Right kidney (tissue), 1 donor: ENCODE data around the gene B4GALT5.

Source experiments
- DNase-seq: peaks from one replicate; pipeline ENCODE4 v3.0.0-alpha.2; 2016

B4GALT5 gene

DNA sequence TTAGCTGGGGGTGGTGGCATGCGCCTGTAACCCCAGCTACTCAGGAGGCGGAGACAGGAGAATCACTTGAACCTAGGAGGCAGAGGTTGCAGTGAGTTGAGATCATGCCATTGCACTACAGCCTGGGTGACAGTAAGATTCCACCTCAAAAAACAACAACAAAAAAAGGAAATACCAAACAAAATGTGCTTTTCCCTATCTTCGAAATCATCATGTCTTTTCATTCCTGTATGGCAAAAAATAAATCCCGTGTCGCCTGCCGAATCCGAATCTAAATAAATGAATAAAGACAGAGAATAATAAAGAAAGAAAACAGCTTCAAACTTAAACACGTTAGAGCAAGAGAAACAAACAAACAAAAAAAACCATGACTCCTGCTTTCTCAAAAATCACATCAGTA is 11.8 kb downstream of the B4GALT5 start:
- DNase-seq = no peak

DNA sequence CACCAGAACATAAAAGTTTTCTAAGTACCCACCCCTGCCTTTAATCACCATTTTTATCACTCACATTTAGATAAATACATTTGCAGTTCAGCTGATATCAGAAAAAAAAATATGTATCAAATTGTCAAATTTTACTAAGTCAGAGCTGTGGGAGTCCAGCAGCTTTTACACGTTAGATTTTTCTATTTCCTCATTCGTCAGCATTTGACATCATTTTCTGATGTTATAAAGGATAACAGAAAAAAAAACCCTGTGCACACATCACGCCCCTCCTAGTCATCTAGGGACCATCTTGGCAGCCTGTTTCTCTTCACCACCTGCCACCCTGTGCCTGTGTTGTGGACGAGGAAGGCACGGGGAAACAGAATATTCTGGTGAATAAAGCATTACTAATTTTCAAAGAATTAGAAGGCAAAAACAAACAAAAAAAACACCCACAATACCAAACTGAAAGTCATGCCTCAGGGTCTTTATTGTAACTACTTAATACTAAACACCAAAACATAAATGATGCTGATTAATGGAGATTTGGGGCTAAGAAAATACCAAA is 12.4 kb downstream of the B4GALT5 start:
- DNase-seq = no peak

- no peak for DNase-seq
Measured at GRCh38 chr20:49700411-49701185, 13.1 kb downstream of the B4GALT5 start.

DNA sequence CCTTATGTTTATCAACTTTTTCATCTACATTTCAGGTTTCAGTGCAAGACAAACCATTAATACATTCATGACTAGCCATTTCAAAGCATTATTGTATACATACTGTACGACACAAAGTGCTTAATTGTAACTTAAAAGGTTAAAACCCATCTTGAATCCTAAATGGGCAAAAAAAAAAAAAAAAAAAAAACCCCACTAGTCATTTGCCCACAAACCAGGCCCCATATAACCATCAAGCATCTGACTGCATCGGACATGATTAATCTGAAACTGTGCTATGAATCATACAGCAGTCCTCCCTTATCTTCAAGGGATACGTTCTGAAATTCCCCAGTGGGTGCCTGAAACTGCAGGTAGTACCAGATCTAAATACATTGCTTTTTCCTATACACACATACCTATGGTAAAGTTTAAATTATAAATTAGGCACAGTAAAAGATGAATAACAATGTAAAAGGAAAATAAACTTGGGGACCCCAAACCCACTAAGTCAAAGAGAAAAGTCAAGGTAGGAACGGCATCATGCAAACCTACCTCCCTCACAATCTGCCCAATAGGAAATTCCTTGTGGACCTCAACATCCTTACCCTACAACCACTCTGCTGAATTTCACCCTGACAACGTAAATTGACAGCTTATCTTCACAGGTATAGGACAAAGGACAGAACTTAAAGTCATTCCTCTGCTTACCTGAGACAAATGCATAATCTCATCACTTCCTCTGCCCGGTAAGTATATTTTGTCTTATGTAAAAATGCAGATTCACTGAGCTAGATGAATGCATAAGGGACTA is 14.3 kb downstream of the B4GALT5 start:
- no peak for DNase-seq

GRCh38 chr20:49698477-49698876 is 15.2 kb downstream of the B4GALT5 start:
- DNase-seq = no peak

DNA sequence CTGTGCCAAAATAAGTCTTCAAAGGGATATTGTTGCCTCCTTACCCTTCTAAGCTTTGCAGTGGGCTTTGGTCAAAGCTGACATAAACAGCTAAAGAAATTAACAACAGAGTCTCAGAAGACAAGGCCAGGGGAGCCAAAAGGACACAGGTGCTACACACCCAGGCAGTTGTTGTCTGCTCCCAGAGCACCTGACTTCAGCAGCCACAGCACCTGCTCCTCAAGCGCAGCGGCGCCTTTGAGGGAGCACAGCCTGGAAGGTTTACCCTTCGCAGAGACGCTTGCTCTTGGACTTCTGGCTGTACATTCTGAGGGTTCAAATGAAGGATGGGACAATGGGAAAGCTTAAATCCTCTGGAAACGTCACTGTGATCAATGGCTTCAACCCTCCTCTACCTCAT is 16.6 kb downstream of the B4GALT5 start:
- no peak for DNase-seq

DNA sequence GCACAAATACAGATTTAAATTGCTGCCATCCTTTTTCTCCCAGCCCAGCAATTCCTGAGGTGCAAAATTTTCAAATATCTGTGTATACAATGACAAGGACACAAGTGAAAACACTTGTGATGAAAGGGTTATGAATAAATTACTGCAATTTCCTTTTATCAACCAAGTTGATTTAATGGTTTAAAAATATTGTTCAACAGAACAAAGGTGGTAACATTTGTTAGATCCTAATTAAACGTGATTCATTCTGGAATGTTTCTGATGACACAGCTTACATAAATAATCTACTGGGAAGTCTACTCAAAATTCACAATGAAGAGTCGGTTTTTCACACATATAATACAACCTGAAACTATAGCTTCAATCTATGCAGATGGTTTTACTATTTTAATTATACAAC is 17.1 kb downstream of the B4GALT5 start:
- no peak for DNase-seq

DNA sequence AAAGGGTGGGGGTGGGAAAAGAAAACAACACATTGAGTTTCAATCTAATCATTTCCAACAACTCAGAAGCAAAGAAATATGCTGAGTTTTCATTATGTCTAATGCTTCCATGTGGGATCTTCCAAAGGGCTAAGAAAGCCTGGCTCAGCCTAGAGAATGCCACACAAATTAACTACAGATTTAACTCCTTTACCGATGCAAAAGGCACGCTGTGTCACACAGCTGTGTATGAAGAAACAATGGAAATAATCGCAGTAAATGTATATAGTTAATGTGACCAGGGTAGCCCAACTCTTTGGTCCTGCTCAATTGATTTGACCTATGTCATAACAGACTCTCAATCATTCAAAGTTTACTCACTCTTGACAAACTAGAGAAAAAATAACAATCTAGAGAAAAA is 17.8 kb downstream of the B4GALT5 start:
- DNase-seq = no peak

- DNase-seq = no peak
Measured at GRCh38 chr20:49694450-49695071, 19.1 kb downstream of the B4GALT5 start.

DNA sequence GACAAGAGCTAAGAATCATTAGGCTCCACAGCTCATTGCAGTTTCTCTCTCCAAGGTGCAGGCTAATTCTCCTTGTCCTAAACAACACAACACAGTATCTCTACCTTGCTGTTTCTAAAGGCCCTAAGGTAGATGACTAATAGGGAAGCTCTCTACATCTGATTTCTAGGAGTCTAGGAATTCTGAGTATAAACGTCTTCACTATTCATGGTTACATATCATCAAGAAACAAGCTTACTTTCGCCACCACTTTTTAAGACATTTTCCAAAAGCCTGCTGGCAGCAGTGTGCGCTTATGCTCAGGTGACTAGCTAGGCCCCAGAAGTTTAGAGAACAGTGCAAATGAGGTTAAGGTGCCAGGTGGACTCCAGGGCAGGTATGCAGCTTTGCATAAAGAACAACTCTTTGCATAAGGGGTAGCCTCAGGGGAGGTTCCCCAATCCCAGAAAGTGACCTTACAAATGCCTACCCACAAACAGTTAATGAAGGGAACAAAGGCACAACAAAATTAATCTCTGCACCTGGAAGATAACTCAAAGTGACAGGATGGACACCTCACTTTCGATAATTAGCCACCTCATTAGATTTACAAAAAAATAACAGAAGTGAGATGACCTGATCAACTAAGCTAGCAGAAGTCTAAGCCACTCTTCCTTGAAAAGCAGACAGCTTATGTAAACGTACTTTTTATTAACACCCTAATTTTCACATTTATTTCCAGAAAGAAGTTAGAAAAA is 20.1 kb downstream of the B4GALT5 start:
- no peak for DNase-seq

DNA sequence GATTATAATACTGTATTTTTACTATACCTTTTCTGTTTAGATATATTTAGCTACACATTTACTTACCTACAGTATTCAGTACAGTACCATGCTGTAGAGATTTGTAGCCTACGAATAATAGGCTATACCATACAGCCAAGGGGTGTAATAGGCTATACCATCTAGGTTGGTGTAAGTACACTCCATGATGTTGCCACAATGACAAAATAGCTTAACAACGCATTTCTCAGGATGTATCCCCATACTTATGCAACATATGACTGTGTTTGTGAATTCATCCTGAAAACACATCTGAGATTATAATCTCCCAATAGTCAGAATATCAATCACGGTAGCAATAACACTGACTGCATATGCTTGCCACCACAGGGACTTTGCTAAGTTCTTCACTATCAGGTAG is 20.7 kb downstream of the B4GALT5 start:
- no peak for DNase-seq

DNA sequence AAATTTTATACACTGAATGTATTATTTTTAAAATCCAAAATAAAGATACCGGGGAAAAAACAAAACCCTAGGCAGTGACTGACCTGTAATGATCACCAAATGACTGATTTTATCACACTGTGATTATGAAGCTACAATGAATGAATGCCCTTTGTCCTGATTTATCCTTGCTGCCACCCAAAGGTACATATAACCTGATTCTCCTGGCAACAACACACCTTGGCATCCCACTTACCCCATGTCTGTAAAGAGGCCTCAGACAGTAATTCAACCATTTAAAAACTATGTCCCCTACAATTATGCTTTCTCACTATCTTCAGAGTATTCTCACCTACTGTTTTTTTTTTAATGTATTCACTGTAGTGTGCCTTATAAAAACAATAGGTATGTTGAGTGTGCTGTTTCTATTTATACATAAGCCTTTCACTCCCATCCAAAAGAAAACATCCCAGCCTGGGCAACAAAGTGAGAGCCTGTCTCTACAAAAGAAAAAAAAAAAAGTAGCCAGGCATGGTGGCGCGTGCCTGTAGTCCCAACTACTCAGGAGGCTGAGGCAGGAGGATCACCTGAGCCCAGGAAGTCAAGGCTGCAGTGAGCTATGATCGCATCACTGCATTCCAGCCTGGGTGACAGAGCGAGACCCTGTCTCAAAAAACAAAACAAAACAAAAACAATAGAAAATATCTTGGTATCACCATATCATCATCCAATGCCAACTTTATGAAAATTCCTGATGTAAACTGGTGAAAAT is 21.7 kb downstream of the B4GALT5 start:
- no peak for DNase-seq

DNA sequence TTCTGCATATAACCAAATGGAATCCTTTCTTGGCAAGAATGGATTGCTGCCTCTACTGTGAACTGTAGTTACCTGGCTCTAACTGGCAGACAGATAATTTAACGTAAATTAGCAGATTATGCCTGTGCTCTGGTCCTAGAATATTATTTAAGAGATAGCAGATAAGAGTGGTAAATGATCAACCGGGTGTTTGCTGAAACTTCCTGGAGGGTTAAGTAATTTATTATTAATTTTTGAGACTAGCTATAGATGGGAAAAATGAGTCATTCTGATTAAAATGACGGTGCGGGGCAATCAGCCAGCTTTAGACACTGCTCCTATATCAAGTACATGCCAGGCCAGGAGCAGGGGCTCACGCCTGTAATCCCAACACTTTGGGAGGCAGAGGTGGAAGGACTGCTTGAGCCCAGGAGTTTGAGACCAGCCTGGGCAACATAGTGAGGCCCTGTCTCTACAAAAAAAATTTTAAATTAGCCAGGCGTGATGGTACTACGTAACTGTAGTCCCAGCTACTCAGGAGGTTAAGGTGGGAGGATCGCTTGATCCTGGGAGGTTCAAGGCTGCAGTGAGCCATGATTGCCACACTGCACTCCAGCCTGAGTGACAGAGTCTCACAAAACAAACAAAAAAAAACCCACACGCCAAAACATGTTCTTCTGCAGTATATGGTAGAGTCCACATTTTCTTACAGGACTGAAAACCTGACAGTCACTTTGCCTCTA is 22.6 kb downstream of the B4GALT5 start:
- no peak for DNase-seq

DNA sequence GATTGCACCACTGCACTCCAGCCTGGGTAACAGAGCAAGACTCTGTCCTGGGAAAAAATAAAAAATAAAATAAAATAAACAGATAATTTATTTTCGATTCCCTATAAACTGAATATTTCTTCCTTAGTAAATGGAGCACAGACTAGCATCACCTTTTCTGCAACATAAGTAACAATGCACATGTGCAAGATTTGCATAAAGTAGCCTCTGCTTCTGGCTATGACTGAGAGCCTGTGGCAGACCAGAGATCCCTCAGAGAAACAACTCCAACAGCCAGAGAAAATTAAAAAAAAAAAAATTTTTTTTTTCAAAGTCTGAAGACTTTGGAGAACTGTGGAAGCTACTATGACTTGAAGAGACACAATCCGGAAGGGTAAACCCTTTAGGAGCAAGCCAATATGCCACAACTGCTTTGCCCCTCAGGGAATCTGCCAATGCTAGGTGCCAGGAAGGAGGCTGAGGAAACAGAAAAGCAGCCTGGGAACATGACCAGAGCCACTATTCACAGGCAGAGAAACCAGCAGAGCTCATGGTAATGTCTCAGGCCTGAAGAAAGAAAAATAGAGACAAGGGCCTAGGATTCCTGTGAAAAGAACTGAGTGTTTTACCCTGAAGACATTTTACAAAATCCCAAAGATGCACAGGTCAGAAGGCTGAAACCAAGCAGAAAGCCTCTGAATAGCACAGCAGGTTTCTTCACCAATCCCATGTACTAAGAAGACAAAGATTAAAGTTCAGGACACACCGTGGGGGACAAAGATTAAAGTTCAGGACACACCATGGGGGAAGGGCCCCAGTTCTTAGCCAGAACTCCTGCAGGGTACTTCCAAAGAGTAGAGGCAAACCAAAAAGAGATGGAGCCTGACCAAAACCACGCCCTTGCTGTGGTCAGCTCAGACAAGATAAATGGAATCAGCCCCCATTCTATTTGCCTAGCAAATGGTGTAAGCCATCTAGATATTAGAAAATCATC is 25.8 kb downstream of the B4GALT5 start:
- DNase-seq = no peak

GRCh38 chr20:49685809-49686208 is 27.9 kb downstream of the B4GALT5 start:
- no peak for DNase-seq

DNA sequence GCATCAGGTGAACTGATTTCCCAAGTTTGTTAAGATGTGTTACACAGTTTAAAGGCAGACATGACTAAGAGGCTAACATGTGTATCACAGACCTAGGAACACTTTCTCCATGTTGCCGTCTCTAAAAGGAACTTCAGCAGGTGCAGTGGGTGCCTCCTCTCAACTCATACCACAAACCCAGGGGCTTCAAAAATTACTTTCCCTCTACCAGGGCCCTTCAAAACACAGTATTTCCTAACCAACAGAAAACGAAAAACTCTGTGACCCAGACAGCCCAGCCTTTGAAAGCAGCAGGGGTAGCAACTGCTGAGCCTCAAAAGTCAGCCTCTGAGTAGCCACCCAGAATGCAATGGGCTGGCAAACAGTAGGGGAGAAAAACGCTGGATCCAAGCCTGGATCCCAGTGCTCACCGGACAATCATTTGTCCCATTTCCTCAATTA is 28.5 kb downstream of the B4GALT5 start:
- DNase-seq = no peak

DNA sequence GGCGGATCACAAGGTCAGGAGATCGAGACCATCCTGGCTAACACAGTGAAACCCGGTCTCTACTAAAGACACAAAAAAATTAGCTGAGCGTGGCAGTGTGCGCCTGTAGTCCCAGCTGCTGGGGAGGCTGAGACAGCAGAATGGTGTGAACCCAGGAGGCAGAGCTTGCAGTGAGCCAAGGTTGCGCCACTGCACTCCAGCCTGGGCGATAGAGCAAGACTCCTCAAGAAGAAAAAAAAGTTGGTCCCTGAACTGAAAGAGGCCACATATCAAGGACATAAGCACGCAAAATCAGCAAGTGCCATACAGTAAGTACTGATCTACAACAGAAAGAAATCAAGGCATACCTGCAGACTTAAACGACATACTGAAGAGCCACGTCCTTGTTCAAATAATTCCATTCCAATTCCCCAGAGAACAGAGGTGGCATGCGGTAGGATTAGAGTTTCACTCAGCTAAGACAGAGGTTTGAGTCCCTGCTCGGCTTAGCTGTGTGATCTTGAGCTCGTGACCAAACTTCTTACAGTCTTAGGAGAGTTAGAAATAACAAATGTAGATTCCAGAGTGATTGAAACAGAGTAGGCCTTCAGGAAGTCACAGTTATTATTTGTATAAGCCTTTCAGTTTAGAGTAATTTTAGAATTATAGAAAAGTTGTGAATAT is 29.2 kb downstream of the B4GALT5 start:
- DNase-seq = no peak

GRCh38 chr20:49682798-49683197 is 30.9 kb downstream of the B4GALT5 start:
- DNase-seq = no peak

DNA sequence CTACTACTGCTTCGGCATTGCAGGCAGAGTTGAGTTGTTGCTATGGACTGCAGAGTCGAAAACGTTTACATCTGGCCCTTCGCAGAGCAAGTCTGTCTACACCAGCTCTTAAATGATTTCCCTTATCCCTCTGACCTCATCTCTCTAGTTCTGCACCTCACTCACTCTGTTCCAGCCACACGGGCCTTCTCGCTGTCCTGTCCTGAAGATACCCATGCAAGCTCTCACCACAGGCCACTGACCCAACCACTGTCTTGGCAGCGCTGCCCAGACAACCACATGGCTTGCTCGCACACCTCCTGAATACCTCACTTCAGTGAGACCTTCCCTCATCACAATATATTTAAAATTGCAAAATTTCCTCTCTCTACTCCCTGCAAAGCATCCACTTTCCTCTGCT is 31.4 kb downstream of the B4GALT5 start:
- DNase-seq = no peak
